NCI-H446 treated with DMSO at 0.1 percent for 48 hours (cell line): ENCODE results near the gene AGPAT2.

Experiments used
- DNase-seq: peaks from one replicate; lab custom pipeline; 2025; lab: John Stamatoyannopoulos, UW

AGPAT2 gene

GRCh38 chr9:136687721-136688223, 515 bp upstream of the AGPAT2 start:
- DNase-seq, result no peak

- no peak for DNase-seq
These were observed 793 bp downstream of the AGPAT2 start for GRCh38 chr9:136686534-136686793.

GRCh38 chr9:136685790-136686533, 1.3 kb downstream of the AGPAT2 start:
- no peak for DNase-seq

GRCh38 chr9:136685216-136685615, 2.0 kb downstream of the AGPAT2 start:
- DNase-seq, result no peak

- DNase-seq, result no peak
These were observed 2.5 kb downstream of the AGPAT2 start for GRCh38 chr9:136684799-136685198.

- no peak for DNase-seq
These were observed 2.9 kb downstream of the AGPAT2 start for GRCh38 chr9:136684339-136684738.

GRCh38 chr9:136683755-136684154, 3.5 kb downstream of the AGPAT2 start:
- DNase-seq, result no peak

GRCh38 chr9:136683173-136683745, 4.0 kb downstream of the AGPAT2 start:
- DNase-seq, result no peak

- no peak for DNase-seq
These were observed 4.5 kb downstream of the AGPAT2 start for GRCh38 chr9:136682710-136683109.

- DNase-seq, result no peak
These were observed 5.1 kb downstream of the AGPAT2 start for GRCh38 chr9:136681945-136682699.

GRCh38 chr9:136681029-136681428, 6.2 kb downstream of the AGPAT2 start:
- no peak for DNase-seq

- no peak for DNase-seq
These were observed 7.8 kb downstream of the AGPAT2 start for GRCh38 chr9:136679431-136679941.

- no peak for DNase-seq
These were observed 8.6 kb downstream of the AGPAT2 start for GRCh38 chr9:136678624-136679023.

GRCh38 chr9:136678034-136678433, 9.2 kb downstream of the AGPAT2 start:
- no peak for DNase-seq

- no peak for DNase-seq
These were observed 10.2 kb downstream of the AGPAT2 start for GRCh38 chr9:136676920-136677686.

- DNase-seq, result no peak
These were observed 10.9 kb downstream of the AGPAT2 start for GRCh38 chr9:136676297-136676794.

GRCh38 chr9:136675477-136676296, 11.6 kb downstream of the AGPAT2 start:
- no peak for DNase-seq

- no peak for DNase-seq
These were observed 12.4 kb downstream of the AGPAT2 start for GRCh38 chr9:136674786-136675349.

GRCh38 chr9:136673975-136674785, 13.1 kb downstream of the AGPAT2 start:
- DNase-seq, result no peak
